Activated T-helper 1 cell treated with anti-CD3 and anti-CD28 coated beads, Interleukin-12 subunit alpha, Interleukin-12 subunit beta, Interleukin-2, Interleukin-4 antibody, amounts not matched to agents 30 ng/mL and 10 ng/mL and 1 ng/mL, durations not matched to agents 14 hours and 24 hours and 36 hours (primary cell): ENCODE measurements around the gene HOXA13. TPM values are rescaled to one million over a fixed set of nuclear protein-coding genes. Genes with fewer than 3 reads are reported as not detected.

Source experiments
- DNase-seq: peaks from one replicate; pipeline ENCODE4 v3.0.0; 2021; ENCODE audit warnings: low spot score
- H3K27ac Mint-ChIP-seq: one replicate; pipeline ENCODE4 v1.8.0; 2021; ENCODE audit warnings: mild to moderate bottlenecking, mixed read lengths
- H3K27me3 Mint-ChIP-seq: one replicate; pipeline ENCODE4 v1.8.0; 2022; ENCODE audit warnings: mild to moderate bottlenecking, moderate library complexity, mixed read lengths; ENCODE audit not compliant: insufficient read depth
- H3K36me3 Mint-ChIP-seq: one replicate; pipeline ENCODE4 v1.8.0; 2021; ENCODE audit warnings: low read depth, mixed read lengths
- H3K4me1 Mint-ChIP-seq: one replicate; pipeline ENCODE4 v1.8.0; 2021; ENCODE audit warnings: low read depth, mixed read lengths
- H3K4me3 Mint-ChIP-seq: one replicate; pipeline ENCODE4 v1.8.0; 2021; ENCODE audit warnings: mild to moderate bottlenecking, moderate library complexity, mixed read lengths
- H3K9me3 Mint-ChIP-seq: one replicate; pipeline ENCODE4 v1.8.0; 2021; ENCODE audit warnings: mixed read lengths
- intact Hi-C: fragments of 100-400 bp; cut with micrococcal nuclease; formaldehyde crosslinking; loops from one replicate; pipeline ENCODE4 v1.15.1; 2024
- total RNA-seq: library from RNA; stranded (reverse); gene quantifications from 2 replicates; pipeline ENCODE4 v1.2.3, GENCODE V29; 2022

HOXA13 gene
- total RNA-seq, 1 donor from 2014 or later = not detected

DNA sequence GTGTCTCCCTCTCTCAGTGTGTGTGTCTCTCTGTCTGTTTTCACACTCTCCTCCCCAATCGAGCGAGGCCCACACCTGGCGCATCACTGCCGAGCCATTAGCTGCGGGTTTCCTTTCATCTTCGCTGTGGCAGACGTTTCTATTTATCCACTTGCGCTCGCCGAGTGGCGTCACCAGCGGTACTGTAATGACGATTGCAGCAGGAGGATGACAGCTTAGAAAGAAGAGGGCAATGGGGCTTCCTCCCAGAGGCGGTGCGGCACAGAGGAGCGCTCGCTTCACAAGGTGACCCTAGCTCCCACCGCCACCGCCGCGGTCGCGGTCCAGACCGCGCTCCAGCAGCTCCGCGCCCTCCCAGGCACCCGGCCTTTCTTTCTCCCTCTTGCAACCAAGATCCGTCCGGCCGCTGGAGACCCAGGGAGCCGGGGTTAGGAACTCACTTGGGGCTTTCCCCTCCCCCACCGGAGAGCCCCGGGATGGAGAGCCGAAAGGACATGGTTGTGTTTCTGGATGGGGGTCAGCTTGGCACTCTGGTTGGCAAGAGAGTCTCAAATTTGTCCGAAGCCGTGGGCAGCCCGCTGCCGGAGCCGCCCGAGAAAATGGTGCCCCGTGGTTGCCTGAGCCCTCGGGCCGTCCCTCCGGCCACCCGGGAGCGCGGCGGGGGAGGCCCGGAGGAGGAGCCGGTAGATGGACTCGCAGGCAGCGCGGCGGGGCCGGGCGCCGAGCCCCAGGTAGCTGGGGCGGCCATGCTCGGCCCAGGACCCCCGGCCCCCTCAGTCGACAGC is 42.9 kb upstream of the HOXA13 start, which contains the start of gene EVX1:
TSS of gene EVX1 (plus strand) at position 248 of the 785 bp plus-strand sequence. CDS start at position 477, 229 bp downstream.
- peaks cover 83% of the 10 kb centered on the region for H3K27me3 Mint-ChIP-seq
- H3K4me1 Mint-ChIP-seq = no peaks in the 10 kb centered on the region
- no peaks in the 10 kb centered on the region for H3K9me3 Mint-ChIP-seq
- no peaks in the 10 kb centered on the region for H3K36me3 Mint-ChIP-seq
- DNase-seq = no peak
- H3K27ac Mint-ChIP-seq = peak within 1 kb of the TSS; percentile 68
- intact Hi-C loops = loop anchor here (5.0 kb wide), 3 partner anchors 55 to 385 kb away; partner anchors contain the start of genes HOXA1 and HOXA11
- H3K4me3 Mint-ChIP-seq = no peak within 1 kb of the TSS

DNA sequence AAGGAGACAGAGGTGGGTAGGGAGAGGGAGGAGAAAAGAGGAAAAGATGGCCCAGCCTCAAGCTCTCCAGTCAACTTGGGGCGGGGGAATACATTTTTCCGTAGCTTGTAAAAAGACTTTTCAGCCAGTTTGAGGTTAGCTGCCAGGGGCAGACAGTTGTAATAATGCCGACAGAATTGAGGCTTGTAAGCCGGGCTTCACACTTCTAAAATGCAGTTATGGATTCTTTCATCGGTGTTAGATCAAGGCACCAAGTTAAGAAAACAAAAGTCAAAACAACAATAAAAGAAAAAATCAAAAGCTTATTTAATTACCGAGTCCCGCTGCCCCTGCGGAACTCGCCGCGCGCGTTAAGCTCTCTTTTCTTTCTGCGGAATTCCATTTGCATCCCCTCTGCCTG is 42.3 kb upstream of the HOXA13 start:
- Mint-ChIP-seq H3K4me3 (no peak overlapping the region), H3K36me3 (no peaks in the 10 kb centered on the region), H3K4me1 (no peaks in the 10 kb centered on the region), H3K9me3 (no peaks in the 10 kb centered on the region), H3K27ac (no peak overlapping the region), H3K27me3 (peaks cover 83% of the 10 kb centered on the region)
- intact Hi-C loops = loop anchor here (5.0 kb wide), 3 partner anchors 55 to 385 kb away; partner anchors contain the start of genes HOXA1 and HOXA11
- no peak for DNase-seq

DNA sequence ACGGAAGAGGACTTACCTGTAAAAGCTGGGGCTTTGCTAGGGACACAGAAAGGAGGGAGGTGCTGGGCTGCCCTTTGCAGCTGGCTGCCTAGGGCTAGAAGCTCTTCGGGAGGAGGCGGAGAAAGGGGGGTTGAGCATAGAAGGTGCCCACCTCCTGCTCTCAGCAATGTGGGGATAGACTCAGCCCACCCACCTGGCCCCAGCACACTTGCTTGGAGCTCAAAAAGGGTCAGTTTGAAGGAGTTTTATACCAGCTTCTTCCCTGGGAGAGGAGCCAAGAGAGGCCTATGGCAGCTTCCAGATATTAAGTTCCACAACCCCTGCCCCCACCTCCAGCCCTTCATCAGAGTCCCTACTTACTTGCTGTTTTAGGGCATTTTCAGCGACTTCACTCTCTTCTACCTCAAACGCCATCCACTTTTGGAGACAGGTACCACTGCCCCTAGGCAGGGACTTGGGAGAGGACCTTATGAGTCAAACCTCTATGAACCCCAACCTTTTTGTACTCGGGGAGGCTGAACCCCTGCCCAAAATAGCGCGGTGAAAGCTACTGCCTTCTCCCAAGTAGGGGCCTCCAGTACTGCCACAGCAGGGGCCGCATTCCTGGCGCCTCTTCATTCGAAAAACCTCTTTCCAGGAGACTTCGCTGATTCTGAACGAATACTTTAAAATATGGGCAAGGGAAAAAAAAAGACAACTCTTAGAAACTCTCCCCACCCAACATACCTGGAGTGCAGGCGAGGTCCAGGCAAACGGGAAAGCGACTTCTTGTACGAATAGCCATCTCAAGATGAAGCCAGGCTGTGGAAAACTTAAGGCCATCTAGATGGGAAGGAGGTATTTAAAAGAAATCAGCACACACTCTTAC is 41.5 kb upstream of the HOXA13 start:
- H3K9me3 Mint-ChIP-seq = no peaks in the 10 kb centered on the region
- H3K4me1 Mint-ChIP-seq = no peaks in the 10 kb centered on the region
- DNase-seq = no peak
- peaks cover 81% of the 10 kb centered on the region for H3K27me3 Mint-ChIP-seq
- intact Hi-C loops = loop anchor here (2.0 to 5.0 kb wide), 6 partner anchors 17 to 384 kb away; partner anchors contain the start of genes HOXA1 and HOXA11
- H3K36me3 Mint-ChIP-seq = no peaks in the 10 kb centered on the region
- H3K4me3 Mint-ChIP-seq = no peak overlapping the region
- peak overlapping the region; percentile 62 for H3K27ac Mint-ChIP-seq

DNA sequence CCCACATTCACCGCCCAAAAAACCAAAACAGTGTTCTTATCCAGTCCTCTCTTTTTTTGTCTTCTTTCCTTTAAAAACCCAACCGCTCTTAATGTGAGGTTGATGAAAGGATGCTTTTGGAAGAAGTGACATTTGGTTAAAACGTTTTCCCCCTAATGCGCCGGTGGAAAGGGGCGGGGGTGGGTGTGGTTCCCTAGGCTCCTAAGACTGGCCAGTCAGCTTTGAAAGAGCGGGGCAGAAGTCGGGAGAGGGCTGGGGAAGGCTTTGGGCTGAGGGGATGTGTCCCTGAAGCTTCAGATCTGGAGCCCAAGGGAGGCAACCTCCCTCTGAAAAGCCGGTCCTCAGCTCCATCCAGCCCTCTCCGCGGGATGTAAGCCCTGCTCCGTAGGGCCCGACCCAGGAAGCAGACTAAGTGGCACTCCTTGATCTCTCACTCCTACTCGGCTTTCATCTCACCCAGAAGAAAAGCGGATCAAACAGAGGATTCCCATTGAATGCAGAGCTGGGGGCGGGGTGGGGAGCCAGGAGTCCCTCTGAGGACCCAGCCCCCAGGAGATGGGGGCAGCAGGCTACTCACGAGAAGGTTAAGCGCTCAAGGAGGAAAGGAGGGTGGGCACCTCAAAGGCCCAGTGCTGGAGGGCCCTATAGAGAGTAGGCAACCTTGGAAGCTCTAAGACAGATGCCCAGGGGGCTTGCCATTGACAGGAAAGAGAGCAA is 40.3 kb upstream of the HOXA13 start:
- Mint-ChIP-seq H3K27ac (no peak overlapping the region), H3K4me3 (no peak overlapping the region), H3K4me1 (no peaks in the 10 kb centered on the region), H3K9me3 (no peaks in the 10 kb centered on the region), H3K27me3 (peaks cover 82% of the 10 kb centered on the region), H3K36me3 (no peaks in the 10 kb centered on the region)
- no peak for DNase-seq
- intact Hi-C loops = loop anchor here (2.0 to 5.0 kb wide), 6 partner anchors 15 to 383 kb away; partner anchors contain the start of genes HOXA1 and HOXA11

DNA sequence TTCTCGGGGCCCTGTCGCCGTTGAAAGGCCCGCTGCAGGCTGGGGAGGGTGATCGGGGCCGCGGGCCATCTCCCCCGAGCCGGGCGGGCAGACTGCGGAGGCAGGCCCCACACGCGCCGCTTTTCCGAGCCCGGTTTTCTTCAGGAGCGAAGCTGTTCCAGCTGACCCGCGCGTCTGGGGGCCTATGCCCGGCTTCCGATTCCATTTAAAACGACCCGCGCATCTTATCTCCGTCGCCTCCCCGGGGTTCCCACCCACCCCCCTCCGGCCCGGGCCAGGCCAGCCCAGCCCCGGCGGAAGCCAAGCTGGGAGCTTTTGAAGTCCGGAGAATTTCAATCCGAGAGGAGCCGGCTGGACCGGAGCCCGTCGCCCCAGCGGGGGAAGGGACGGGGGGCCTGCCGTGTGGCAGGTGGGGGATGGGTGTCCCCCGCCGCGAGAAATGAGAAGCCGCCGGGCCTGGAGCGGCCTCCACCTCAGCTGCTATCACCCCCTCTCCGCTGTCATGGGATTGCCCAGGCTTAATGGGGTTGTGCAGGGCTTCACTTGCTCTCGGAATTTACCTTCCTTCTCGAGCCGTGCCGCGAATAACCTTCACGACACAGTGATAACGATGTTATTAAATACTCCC is 39.6 kb upstream of the HOXA13 start:
- intact Hi-C loops = loop anchor here (2.0 to 5.0 kb wide), 6 partner anchors 15 to 382 kb away; partner anchors contain the start of genes HOXA1 and HOXA11
- no peak overlapping the region for H3K4me3 Mint-ChIP-seq

DNA sequence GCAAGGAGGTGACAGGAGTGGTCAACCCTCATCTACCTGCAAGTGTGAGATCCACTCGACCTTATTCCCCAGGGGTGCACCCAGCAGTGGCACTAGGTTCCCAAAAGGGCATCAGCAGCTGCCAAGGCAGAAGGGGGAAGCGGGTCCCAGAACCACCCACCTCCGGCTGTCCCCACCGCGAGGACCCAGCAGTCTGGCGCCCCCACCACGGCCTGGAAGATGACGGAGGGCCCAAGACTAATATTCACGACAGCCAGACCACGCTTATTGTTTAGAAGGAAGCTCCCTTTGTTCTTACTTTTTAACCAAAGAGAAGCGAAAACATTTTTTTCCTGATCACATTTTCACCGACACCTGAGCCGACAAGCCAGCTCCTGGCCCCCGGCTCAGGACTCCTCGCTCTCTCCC is 39.1 kb upstream of the HOXA13 start:
- no peak for DNase-seq
- Mint-ChIP-seq H3K4me3 (no peak overlapping the region), H3K4me1 (no peaks in the 10 kb centered on the region), H3K27me3 (peaks cover 82% of the 10 kb centered on the region), H3K36me3 (no peaks in the 10 kb centered on the region), H3K9me3 (no peaks in the 10 kb centered on the region), H3K27ac (no peak overlapping the region)
- intact Hi-C loops = no loop called here

More for the DNA sequence above, 39.6 kb upstream of the HOXA13 start:
- Mint-ChIP-seq H3K9me3 (no peaks in the 10 kb centered on the region), H3K4me1 (no peaks in the 10 kb centered on the region), H3K27ac (no peak overlapping the region), H3K27me3 (peaks cover 82% of the 10 kb centered on the region), H3K36me3 (no peaks in the 10 kb centered on the region)
- DNase-seq = no peak

DNA sequence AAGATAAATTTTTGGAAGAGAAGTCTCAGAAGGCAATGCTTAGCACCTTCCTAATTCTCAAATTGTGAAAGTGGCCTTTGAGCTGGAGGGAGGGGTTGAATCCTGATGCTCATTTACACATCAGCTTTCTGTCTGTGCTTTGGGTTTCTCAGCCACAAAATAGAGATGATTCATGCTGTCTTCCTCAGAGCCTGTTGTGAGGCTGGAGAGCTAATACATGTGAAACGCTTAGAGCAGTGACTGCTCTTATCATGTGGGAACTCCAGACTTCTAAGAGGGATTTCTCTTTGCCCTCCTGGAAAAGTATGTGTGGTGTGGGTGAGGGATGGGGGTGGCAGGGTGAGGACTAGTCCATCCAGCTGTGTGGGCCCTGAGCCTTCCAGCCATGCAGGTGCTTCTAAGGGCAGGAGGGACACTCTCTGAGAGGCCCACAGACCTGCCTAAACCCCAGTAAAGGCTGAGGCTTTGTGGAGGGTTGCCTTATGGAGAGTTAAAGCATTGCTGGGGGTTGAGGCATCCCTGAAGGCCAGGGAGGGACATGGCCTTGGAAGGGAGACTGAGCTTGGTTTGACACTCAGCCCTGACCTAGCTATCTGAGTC is 37.9 kb upstream of the HOXA13 start:
- Mint-ChIP-seq H3K27me3 (peaks cover 83% of the 10 kb centered on the region), H3K4me1 (no peaks in the 10 kb centered on the region), H3K9me3 (no peaks in the 10 kb centered on the region), H3K27ac (no peak overlapping the region), H3K36me3 (no peaks in the 10 kb centered on the region), H3K4me3 (no peak overlapping the region)
- DNase-seq = no peak
- intact Hi-C loops = no loop called here

DNA sequence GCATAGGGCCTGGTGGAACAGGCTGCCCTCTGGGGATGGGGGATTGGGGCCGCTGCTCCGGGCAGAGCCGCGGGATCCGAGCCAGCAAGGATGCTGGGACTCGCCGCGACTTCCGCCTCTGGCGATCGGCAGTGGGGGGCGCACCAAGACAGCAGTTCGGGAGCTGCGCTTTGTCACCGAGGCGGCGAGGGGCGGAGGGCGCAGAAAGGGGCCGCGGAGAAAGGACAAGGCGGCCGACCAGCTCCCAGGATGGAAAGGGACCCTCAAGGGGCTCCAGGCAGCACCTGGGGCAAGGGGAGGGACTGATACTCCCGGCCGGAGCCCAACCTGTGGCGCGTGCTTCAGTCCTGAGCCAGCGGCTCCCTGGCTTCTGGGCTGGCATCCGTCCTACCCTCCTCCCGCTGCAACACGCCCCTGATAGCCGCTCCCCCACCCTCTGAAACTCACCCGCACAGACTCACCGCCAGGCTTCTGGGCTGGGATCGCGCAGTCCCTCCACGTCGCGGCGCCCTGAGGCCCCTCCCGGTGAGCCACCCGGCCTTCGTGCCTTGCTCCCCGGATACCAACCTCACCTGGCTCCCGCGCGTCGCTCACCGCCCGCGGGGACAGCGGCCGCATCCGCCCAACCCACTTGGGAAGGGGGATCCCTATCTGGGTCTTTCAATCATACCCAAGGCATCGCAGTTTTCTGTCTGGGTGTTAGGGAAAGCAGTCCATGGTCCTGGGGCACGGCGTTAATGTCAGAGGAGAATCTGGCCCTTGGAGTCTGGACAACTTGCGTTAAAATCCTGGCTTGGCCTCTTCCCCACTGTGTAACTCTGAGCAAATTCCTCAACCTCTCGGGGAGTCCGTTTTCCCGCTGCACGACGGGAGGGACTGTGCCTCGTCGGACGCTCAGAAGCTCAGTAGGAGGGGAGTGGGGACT is 35.8 kb upstream of the HOXA13 start:
- DNase-seq = no peak
- Mint-ChIP-seq H3K27me3 (peaks cover 66% of the 10 kb centered on the region), H3K4me3 (no peak overlapping the region), H3K9me3 (no peaks in the 10 kb centered on the region), H3K27ac (no peak overlapping the region), H3K36me3 (no peaks in the 10 kb centered on the region), H3K4me1 (no peaks in the 10 kb centered on the region)
- intact Hi-C loops = no loop called here

DNA sequence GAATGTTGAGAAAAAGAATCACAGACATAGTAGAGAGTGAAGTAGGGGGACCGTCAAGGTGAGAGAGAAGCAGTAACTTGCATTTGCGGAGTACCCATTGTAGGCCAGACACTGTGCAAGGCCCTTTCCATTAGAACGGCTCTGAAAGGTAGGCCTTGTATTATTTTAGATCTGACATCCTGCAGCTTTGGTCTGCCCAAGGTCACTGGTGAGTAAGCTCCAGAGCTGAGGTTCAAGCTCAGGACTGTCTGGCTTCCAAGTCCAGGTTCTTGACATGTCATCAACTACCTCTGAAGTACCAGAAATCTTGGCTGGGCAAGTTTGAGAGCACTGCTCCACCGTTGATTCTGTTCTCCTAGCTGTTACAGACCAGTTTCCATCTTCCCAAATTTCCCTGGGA is 29.6 kb upstream of the HOXA13 start:
- Mint-ChIP-seq H3K9me3 (no peaks in the 10 kb centered on the region), H3K36me3 (no peaks in the 10 kb centered on the region), H3K4me3 (no peak overlapping the region), H3K27me3 (peaks cover 55% of the 10 kb centered on the region), H3K27ac (no peak overlapping the region), H3K4me1 (no peaks in the 10 kb centered on the region)
- DNase-seq = no peak
- intact Hi-C loops = no loop called here

DNA sequence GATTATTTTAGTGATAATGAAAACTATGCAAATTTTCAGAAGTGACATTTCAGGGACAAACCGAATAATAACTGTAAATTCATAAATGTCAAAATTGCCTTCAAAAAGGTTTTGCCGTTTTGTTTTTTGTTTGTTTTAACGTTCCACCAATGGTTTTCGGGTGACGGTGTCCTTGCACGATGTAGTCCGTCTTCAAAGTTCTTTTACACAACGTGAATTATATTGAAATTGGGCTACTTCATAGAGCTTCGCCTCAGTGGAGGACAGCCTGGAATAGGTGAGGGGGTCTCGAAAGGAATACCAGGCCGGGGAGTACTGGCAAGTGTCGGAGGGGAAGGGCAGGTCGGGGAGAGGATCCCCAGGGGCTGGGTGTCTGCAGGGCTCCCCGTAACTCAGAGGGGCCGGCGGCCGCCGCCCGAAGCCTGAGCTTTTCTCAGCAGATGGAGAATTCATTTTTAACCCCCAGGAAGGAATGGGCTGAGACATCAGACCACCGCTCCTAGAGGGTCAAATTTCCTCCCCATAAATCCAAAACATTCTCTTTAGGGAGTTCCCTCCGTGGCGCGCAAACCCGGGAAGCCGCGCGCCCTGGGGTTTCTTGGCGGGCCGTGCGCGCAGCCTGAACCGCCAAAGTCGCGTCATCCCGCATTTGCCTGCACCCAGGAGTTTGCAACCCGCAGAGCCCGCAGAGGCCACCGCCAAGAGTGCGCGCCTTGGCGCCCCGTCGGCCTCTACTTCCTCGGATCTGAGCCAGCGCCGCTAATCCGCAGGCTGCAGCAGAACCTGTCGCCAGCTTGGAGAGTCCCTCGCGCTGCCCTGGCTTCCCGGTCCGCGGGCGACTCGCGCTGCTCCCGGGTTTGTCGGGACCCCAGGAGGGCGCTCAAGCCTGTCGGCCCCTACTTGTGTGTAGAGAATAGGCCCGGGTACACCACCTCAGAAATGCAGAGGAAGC is 25.4 kb upstream of the HOXA13 start:
- intact Hi-C loops = loop anchor here (2.0 kb wide), 1 partner anchor 16 kb away; no protein-coding TSS in a partner anchor
- Mint-ChIP-seq H3K4me3 (no peak overlapping the region), H3K27ac (no peak overlapping the region), H3K27me3 (peaks cover 75% of the 10 kb centered on the region), H3K36me3 (no peaks in the 10 kb centered on the region), H3K4me1 (peaks cover 4% of the 10 kb centered on the region), H3K9me3 (no peaks in the 10 kb centered on the region)
- DNase-seq = no peak
